Activated naive CD4-positive, alpha-beta T cell treated with anti-CD3 and anti-CD28 coated beads, Interleukin-2, amount 10 ng/mL, durations not matched to agents 7 days and 5 days (primary cell): Measurements from ENCODE around the gene GBE1.

Experiments used
- CTCF ChIA-PET: fragments of 350-600 bp; sonication (Branson Sonifier 250); formaldehyde crosslinking; loops from one replicate; lab custom pipeline; 2021; ENCODE audit warnings: antibody characterized with exemption; lab: Charles Lee
- DNase-seq: peaks from one replicate; pipeline ENCODE4 v3.0.0-alpha.2; 2020
- H3K27ac Mint-ChIP-seq: one replicate; pipeline ENCODE4 v1.8.0; 2021; ENCODE audit warnings: mild to moderate bottlenecking, moderate library complexity, mixed read lengths
- H3K27me3 Mint-ChIP-seq: one replicate; pipeline ENCODE4 v1.8.0; 2021; ENCODE audit warnings: mild to moderate bottlenecking, mixed read lengths
- H3K36me3 Mint-ChIP-seq: one replicate; pipeline ENCODE4 v1.8.0; 2021; ENCODE audit warnings: mixed read lengths
- H3K4me1 Mint-ChIP-seq: one replicate; pipeline ENCODE4 v1.8.0; 2021; ENCODE audit warnings: mixed read lengths
- H3K4me3 Mint-ChIP-seq: one replicate; pipeline ENCODE4 v1.8.0; 2021; ENCODE audit warnings: mild to moderate bottlenecking, moderate library complexity, mixed read lengths
- H3K9me3 Mint-ChIP-seq: one replicate; pipeline ENCODE4 v1.8.0; 2021; ENCODE audit warnings: mixed read lengths

The GBE1 gene

DNA sequence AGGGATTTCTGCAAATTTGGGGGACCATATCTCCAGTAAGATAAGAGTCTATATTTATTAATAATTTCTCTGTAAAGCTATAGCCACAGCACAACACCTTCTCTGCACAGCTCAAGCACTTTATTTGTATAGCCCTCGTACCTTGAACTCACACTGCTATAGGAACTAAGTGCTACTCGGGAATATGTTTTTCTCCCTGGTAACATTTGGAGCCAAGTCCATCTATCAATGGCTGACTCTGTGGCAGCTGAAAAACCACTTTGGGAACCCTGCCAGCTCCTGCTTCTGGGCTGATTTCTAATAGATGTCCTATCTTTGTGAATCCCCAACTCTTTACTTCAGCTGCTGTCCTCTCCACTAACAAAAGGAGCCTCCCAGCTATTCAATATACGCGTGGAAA is 298.5 kb downstream of the GBE1 start:
- no peak overlapping the region for H3K27ac Mint-ChIP-seq
- H3K9me3 Mint-ChIP-seq, result no peaks in the 10 kb centered on the region
- H3K4me1 Mint-ChIP-seq, result no peaks in the 10 kb centered on the region
- CTCF ChIA-PET, result no interaction called here
- no peak for DNase-seq
- no peaks in the 10 kb centered on the region for H3K27me3 Mint-ChIP-seq
- H3K4me3 Mint-ChIP-seq, result no peak overlapping the region
- H3K36me3 Mint-ChIP-seq, result no peaks in the 10 kb centered on the region

- CTCF ChIA-PET, result no interaction called here
- no peak for DNase-seq
- H3K4me1 Mint-ChIP-seq, result no peaks in the 10 kb centered on the region
- no peaks in the 10 kb centered on the region for H3K9me3 Mint-ChIP-seq
- H3K27me3 Mint-ChIP-seq, result no peaks in the 10 kb centered on the region
- no peaks in the 10 kb centered on the region for H3K36me3 Mint-ChIP-seq
- H3K4me3 Mint-ChIP-seq, result no peak overlapping the region
- no peak overlapping the region for H3K27ac Mint-ChIP-seq
These were observed 301.7 kb downstream of the GBE1 start for GRCh38 chr3:81459733-81460132.

GRCh38 chr3:81452418-81452817 is 309.0 kb downstream of the GBE1 start:
- no peak for DNase-seq
- CTCF ChIA-PET, result no interaction called here
- Mint-ChIP-seq H3K27ac (no peak overlapping the region), H3K4me3 (no peak overlapping the region), H3K27me3 (no peaks in the 10 kb centered on the region), H3K9me3 (no peaks in the 10 kb centered on the region), H3K36me3 (no peaks in the 10 kb centered on the region), H3K4me1 (no peaks in the 10 kb centered on the region)

- H3K27ac Mint-ChIP-seq, result no peak overlapping the region
- H3K36me3 Mint-ChIP-seq, result no peaks in the 10 kb centered on the region
- CTCF ChIA-PET, result no interaction called here
- H3K4me1 Mint-ChIP-seq, result no peaks in the 10 kb centered on the region
- no peak overlapping the region for H3K4me3 Mint-ChIP-seq
- H3K27me3 Mint-ChIP-seq, result no peaks in the 10 kb centered on the region
- no peaks in the 10 kb centered on the region for H3K9me3 Mint-ChIP-seq
- no peak for DNase-seq
These were observed 309.8 kb downstream of the GBE1 start for GRCh38 chr3:81451611-81452010.

DNA sequence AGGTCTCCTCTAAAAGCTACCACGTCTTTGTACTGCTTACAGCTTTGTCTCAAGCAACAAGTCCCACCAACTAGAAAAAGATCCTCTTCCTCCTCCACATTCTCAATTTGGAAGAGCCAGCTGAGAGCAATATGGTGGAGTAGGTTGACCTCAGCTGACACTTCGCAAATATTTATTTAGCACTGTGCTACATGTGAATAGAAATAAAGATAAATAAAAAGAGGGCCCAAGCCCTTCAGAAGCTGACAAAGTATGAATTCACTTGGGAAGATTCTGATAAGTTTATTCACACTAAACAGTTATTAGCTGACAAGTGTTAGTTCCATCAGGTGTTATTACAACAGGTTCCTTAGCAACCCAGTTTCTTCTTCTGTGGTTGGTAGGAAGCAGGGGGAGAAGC is 310.3 kb downstream of the GBE1 start:
- CTCF ChIA-PET, result no interaction called here
- Mint-ChIP-seq H3K27ac (no peak overlapping the region), H3K9me3 (no peaks in the 10 kb centered on the region), H3K4me1 (no peaks in the 10 kb centered on the region), H3K27me3 (no peaks in the 10 kb centered on the region), H3K4me3 (no peak overlapping the region), H3K36me3 (no peaks in the 10 kb centered on the region)
- DNase-seq, result no peak

- no peak overlapping the region for H3K27ac Mint-ChIP-seq
- H3K4me3 Mint-ChIP-seq, result no peak overlapping the region
- CTCF ChIA-PET, result no interaction called here
- H3K4me1 Mint-ChIP-seq, result no peaks in the 10 kb centered on the region
- H3K36me3 Mint-ChIP-seq, result no peaks in the 10 kb centered on the region
- DNase-seq, result no peak
- H3K27me3 Mint-ChIP-seq, result no peaks in the 10 kb centered on the region
- H3K9me3 Mint-ChIP-seq, result no peaks in the 10 kb centered on the region
These were observed 314.6 kb downstream of the GBE1 start for GRCh38 chr3:81446806-81447205.

DNA sequence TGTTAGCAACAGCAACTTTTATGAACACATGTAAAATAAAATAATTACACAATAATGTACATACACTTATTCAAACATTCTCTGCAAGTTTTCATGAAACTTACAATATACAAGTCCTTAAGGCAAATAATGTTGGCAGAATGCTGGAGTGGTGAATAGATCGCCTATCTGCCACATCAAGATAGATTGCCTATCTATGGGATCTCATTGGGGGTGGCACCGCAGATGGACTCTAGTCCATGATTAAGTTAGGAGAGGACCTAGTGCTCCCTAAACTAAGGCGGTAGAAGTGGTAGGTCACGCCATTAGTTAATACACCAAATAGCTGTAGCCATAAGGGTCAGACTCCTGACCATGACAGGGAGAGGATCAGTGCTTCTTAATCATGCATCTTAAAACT is 315.7 kb downstream of the GBE1 start:
- Mint-ChIP-seq H3K36me3 (no peaks in the 10 kb centered on the region), H3K9me3 (no peaks in the 10 kb centered on the region), H3K4me3 (no peak overlapping the region), H3K27me3 (no peaks in the 10 kb centered on the region), H3K27ac (no peak overlapping the region), H3K4me1 (no peaks in the 10 kb centered on the region)
- DNase-seq, result no peak
- CTCF ChIA-PET, result no interaction called here

- Mint-ChIP-seq H3K9me3 (no peaks in the 10 kb centered on the region), H3K4me3 (no peak overlapping the region), H3K27ac (no peak overlapping the region), H3K36me3 (no peaks in the 10 kb centered on the region), H3K4me1 (no peaks in the 10 kb centered on the region), H3K27me3 (no peaks in the 10 kb centered on the region)
- DNase-seq, result no peak
- CTCF ChIA-PET, result no interaction called here
These were observed 316.5 kb downstream of the GBE1 start for GRCh38 chr3:81444817-81445460.

DNA sequence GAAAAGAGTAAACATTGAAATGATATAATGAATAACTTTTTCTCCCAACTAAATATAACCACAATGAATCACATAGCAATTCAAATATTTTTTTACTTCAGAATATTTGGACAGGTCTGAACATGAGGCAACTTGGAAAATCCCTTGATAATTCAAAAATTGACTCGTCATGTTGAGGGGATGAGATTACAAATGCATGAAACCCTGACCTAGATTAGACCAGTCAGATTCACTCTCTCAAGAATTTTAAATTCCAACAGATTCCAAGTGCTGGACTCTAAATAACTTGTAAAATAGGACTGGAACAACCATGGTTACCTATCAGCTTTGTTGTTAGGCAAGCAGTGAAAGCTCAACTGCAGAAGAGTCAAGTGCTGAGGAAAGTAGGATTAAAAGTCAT is 317.5 kb downstream of the GBE1 start:
- H3K4me3 Mint-ChIP-seq, result no peak overlapping the region
- no peak overlapping the region for H3K27ac Mint-ChIP-seq
- H3K4me1 Mint-ChIP-seq, result no peaks in the 10 kb centered on the region
- CTCF ChIA-PET, result no interaction called here
- H3K9me3 Mint-ChIP-seq, result no peaks in the 10 kb centered on the region
- no peaks in the 10 kb centered on the region for H3K36me3 Mint-ChIP-seq
- no peak for DNase-seq
- no peaks in the 10 kb centered on the region for H3K27me3 Mint-ChIP-seq

DNA sequence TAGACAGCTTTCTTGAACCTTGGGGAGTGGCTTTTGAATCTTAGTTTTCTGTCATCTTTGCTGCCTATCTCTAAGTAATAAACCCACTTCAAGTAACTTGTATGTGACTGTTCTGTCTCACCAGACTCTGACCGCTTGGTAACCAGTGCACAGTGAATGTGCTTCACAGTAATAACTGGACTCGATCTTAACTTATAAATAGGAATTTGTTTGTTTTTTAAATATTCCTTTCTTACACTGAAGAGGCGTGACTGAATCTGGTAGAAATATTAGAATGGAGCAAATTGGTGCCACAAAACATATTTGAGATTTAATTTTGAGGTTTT is 318.0 kb downstream of the GBE1 start:
- Mint-ChIP-seq H3K36me3 (no peaks in the 10 kb centered on the region), H3K9me3 (no peaks in the 10 kb centered on the region), H3K27ac (no peak overlapping the region), H3K4me1 (no peaks in the 10 kb centered on the region), H3K27me3 (no peaks in the 10 kb centered on the region), H3K4me3 (no peak overlapping the region)
- no peak for DNase-seq
- CTCF ChIA-PET, result no interaction called here

DNA sequence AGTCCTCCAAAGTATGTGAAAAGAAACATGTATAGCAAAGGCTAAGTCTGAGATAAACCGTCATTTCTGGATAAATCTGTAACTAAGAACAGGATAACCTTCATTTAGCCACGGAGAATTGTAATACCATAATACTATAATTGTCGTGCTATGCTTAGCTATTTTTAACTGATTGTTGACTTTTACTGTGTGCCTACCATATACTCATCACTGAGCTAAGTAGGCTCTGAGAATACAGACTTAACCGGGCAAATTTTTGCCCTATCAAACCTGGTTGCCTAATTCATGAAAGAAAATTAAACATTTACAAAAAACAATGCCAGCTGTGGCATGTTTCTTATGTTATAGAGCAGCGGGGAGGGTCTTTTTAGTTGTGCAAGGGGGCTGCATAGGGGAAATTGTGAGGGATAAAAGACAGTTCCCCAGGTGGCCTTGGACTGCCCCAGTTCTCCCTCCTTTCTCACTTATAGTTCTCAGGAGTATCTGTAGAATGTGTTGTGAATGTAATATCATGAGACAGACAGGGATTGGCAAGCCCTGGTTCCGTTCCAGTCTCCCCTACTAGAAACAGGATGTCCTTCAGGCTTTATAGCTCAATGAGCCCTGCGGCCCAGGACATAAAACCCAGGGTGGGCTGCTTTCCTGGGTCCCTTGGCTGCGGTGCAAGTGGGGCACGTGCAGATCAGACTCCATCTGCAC is 318.5 kb downstream of the GBE1 start:
- CTCF ChIA-PET, result no interaction called here
- Mint-ChIP-seq H3K36me3 (no peaks in the 10 kb centered on the region), H3K4me1 (no peaks in the 10 kb centered on the region), H3K27me3 (no peaks in the 10 kb centered on the region), H3K9me3 (no peaks in the 10 kb centered on the region), H3K4me3 (no peak overlapping the region), H3K27ac (no peak overlapping the region)
- no peak for DNase-seq

DNA sequence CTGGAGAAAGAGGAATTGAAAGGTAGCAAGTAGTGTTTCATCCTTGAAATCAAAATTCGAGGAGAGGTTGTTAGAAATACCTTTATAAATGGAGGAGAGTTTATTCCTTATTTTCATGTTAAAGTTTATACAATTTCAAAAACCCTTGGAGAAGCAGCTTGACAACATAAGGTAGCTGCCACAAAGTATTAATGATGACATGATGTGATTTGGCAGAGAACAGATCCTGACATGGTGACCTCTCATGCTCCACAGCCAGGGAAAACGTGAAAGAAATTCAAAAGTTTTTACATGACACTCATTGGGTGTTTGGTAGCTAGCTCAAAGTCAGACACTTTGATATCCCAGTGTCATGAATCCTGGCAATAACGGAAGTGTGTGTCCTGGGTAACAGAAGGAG is 320.8 kb downstream of the GBE1 start:
- CTCF ChIA-PET, result no interaction called here
- Mint-ChIP-seq H3K4me1 (no peaks in the 10 kb centered on the region), H3K4me3 (no peak overlapping the region), H3K27me3 (no peaks in the 10 kb centered on the region), H3K36me3 (no peaks in the 10 kb centered on the region), H3K9me3 (no peaks in the 10 kb centered on the region), H3K27ac (no peak overlapping the region)
- no peak for DNase-seq
